ENCODE data around the gene TAGAP.
"Not testable (repeated sequence)": the region's sequence is repeated elsewhere in the genome, so short reads cannot be mapped to it uniquely, and the experiment has no call there.

Gene TAGAP

DNA sequence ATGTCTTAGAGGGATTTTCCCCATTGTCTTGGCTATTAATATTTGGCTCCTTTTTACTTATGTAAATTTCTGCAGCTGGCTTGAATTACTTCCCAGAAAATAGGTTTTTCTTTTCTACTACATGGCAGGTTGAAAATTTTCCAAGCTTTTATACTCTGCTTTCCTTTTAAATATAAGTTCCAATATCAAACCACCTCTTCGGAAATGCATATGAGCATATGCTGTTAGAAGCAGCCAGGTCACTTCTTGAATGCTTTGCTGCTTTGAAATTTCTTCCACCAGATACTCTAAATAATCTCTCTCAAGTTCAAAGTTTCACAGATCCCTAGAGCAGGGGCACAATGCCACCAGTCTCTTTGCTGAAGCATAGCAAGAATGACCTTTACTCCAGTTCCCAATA is 19.6 kb downstream of the TAGAP start:
- H3K36me3 Mint-ChIP-seq (ENCODE audit: low read depth): peaks cover 18% of the 10 kb centered on the region
- not testable (repeated sequence) for H3K4me3 Mint-ChIP-seq

DNA sequence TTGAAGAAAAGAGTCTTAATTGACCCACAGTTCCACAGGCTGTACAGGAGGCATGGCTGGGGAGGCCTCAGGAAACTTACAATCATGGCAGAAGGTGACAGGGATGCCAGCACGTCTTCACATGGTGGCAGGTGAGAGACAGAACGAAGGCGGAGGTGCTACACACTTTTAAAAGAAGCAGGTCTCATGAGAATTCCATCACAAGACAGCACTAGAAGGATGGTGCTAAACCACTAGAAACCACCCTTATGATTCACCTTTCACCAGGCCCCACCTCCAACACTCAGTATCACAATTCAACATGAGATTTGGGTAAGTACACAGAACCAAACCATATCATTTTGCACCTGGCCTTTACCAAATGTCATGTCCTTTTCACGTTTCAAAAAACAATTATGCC is 20.9 kb downstream of the TAGAP start:
- H3K27me3 Mint-ChIP-seq (ENCODE audit: low read depth): peaks cover 5% of the 10 kb centered on the region
- peaks cover 20% of the 10 kb centered on the region for H3K36me3 Mint-ChIP-seq (ENCODE audit: low read depth)
- H3K4me1 Mint-ChIP-seq (ENCODE audit: low read depth): peaks cover 2% of the 10 kb centered on the region
- H3K27ac Mint-ChIP-seq: no peak overlapping the region
- H3K4me3 Mint-ChIP-seq: no peak overlapping the region
- H3K9me3 Mint-ChIP-seq: peaks cover 27% of the 10 kb centered on the region

More for the DNA sequence above, 19.6 kb downstream of the TAGAP start:
- H3K27me3 Mint-ChIP-seq (ENCODE audit: low read depth); H3K27ac Mint-ChIP-seq; H3K4me1 Mint-ChIP-seq (ENCODE audit: low read depth): not testable (repeated sequence)
- peaks cover 27% of the 10 kb centered on the region for H3K9me3 Mint-ChIP-seq

DNA sequence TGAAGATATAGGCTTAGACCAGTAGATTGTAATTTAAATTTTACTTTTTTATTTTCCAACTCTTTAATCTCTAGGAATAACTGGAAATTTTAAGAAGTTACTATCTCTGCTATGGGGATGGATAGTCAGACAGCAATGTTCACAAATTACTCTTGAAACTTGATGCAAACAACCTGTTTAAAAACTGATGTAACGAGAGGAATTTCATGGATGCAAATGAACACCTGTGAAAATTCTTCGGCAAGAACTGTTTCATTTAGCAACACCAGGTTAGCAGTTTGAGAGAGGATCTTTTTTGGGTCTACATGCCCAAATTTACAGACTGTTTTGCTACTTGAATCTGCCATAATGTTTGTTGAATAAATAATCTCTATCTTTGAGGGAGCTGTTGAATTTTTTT is 24.8 kb downstream of the TAGAP start:
- Mint-ChIP-seq H3K4me1 (ENCODE audit: low read depth) (peaks cover 11% of the 10 kb centered on the region), H3K9me3 (peaks cover 17% of the 10 kb centered on the region), H3K27me3 (ENCODE audit: low read depth) (no peaks in the 10 kb centered on the region), H3K4me3 (no peak overlapping the region), H3K27ac (no peak overlapping the region), H3K36me3 (ENCODE audit: low read depth) (peaks cover 11% of the 10 kb centered on the region)

DNA sequence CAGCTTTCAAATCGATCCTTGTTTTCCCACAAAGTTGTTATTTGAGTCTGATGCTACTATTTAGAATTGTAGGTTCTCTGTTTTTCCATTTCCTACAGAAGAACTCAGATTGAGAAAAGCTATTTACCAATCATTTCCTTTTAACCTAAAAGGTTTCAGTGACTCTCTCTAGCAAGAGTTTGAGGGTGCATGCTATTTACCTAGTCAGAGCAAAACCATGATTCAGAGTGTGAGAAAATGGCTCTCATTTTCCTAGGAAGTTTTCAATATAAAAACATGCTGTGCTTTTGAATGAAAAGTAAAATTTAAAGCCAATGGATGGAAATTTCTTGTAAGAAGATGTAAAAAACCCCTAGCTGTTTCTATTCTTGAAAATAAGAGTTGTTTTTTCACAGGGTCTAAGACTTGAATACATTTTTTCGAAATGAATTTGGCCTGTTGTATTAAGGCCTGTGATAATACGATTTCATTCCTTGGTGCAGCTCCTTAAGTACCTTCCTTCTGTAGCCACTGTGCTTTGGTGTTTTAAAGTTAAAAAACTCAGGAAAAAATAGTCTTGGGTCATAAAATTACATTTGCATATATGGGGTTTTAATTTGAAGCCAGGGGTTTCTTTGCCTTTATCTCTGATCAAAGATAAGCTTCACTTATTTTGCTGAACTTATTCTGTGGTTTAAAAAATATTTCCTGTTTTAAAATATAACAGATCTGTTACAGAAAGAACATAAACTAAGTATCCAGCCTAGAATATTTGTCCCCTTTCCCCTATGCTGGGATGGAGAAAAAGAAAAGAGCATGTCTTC is 26.8 kb downstream of the TAGAP start:
- Mint-ChIP-seq H3K27me3 (ENCODE audit: low read depth) (no peaks in the 10 kb centered on the region), H3K27ac (no peak overlapping the region), H3K9me3 (no peaks in the 10 kb centered on the region), H3K4me1 (ENCODE audit: low read depth) (peaks cover 9% of the 10 kb centered on the region), H3K4me3 (no peak overlapping the region), H3K36me3 (ENCODE audit: low read depth) (peaks cover 4% of the 10 kb centered on the region)

DNA sequence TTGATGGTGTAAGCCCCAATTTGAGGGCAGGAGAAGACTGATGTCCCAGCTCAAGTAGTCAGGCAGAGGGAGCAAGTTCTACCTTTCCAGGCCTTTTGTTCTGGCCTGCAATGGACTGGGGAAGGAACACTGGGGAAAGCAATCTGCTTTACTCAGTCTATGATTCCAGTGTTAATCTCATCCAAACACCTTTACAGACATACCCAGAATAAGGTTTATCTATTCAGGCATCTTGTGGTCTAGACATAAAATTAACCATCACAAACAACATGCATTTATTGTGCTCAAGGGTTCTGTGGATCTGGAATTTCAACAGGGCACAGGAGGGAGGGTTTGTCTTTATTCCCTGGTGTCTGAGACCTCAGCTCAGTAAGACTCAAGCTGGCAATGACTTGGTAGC is 30.4 kb downstream of the TAGAP start:
- Mint-ChIP-seq H3K4me1 (ENCODE audit: low read depth) (peaks cover 13% of the 10 kb centered on the region), H3K27me3 (ENCODE audit: low read depth) (no peaks in the 10 kb centered on the region), H3K36me3 (ENCODE audit: low read depth) (peaks cover 2% of the 10 kb centered on the region), H3K27ac (no peak overlapping the region), H3K9me3 (no peaks in the 10 kb centered on the region), H3K4me3 (no peak overlapping the region)

DNA sequence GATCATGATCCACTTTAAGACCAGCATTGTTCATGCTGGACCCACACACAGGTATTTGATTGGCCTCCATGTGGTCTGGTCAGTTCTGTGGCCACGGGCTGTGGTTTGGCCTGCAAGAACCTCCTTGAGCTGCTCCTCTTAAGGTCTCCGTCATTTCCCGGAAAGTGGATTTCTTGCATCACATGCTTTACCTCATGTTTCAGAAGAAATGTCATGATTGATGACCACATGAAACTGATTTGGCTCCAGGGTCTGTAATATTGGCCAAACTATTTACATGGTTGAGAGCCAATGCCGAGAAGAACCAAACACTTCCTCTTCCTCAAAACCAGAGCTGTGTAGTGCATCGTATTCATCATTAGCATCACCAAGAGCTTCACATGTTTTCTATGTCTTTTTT is 31.6 kb downstream of the TAGAP start:
- H3K27ac Mint-ChIP-seq: no peak overlapping the region
- H3K4me1 Mint-ChIP-seq (ENCODE audit: low read depth): peaks cover 11% of the 10 kb centered on the region
- no peaks in the 10 kb centered on the region for H3K36me3 Mint-ChIP-seq (ENCODE audit: low read depth)
- no peaks in the 10 kb centered on the region for H3K9me3 Mint-ChIP-seq
- no peaks in the 10 kb centered on the region for H3K27me3 Mint-ChIP-seq (ENCODE audit: low read depth)
- H3K4me3 Mint-ChIP-seq: no peak overlapping the region

DNA sequence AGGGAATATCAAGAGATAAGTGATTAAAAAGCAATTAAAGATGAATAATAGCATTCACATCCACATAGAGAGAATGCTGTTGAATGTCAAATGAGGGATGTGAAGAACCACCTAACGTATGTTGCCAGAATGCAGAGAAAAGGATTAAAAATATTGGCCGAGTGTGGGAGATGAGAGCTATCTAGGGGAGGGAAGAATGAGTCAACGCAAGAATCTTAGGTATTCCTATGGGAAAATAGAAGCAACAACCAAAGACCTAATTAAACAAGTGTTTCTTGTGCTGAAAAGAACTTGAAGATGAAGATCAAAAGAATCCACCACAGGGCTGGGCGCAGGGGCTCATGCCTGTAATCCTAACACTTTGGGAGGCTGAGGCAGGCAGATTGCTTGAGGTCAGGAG is 32.6 kb downstream of the TAGAP start:
- Mint-ChIP-seq H3K4me1 (ENCODE audit: low read depth) (peaks cover 9% of the 10 kb centered on the region), H3K36me3 (ENCODE audit: low read depth) (no peaks in the 10 kb centered on the region), H3K27ac (no peak overlapping the region), H3K9me3 (no peaks in the 10 kb centered on the region), H3K4me3 (no peak overlapping the region), H3K27me3 (ENCODE audit: low read depth) (no peaks in the 10 kb centered on the region)

DNA sequence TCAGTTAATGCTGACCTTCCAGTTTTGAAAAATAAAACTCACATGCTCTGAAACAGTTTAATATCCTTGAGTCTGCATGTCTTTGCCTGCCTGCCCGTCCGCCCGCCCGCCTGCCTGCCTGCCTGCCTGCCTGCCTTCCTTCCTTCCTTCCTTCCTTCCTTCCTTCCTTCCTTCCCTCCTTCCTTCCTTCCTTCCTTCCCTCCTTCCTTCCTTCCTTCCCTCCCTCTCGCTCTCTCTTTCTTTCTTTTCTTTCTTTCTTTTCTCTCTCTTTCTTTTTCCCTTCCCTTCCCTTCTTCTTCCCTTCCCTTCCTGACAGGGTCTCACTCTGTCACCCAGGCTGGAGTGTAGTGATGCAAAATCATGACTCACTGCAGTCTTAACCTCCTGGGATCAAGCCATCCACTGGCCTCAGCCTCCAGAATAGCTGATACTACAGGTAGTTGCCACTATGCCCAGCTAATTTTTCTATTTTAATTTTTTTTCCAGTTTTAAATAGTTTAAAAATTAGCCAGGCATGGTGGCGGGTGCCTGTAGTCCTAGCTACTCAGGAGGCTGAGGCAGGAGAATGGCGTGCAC is 34.7 kb downstream of the TAGAP start:
- not testable (repeated sequence) for H3K9me3 Mint-ChIP-seq; H3K36me3 Mint-ChIP-seq (ENCODE audit: low read depth); H3K4me3 Mint-ChIP-seq; H3K4me1 Mint-ChIP-seq (ENCODE audit: low read depth); H3K27ac Mint-ChIP-seq; H3K27me3 Mint-ChIP-seq (ENCODE audit: low read depth)

DNA sequence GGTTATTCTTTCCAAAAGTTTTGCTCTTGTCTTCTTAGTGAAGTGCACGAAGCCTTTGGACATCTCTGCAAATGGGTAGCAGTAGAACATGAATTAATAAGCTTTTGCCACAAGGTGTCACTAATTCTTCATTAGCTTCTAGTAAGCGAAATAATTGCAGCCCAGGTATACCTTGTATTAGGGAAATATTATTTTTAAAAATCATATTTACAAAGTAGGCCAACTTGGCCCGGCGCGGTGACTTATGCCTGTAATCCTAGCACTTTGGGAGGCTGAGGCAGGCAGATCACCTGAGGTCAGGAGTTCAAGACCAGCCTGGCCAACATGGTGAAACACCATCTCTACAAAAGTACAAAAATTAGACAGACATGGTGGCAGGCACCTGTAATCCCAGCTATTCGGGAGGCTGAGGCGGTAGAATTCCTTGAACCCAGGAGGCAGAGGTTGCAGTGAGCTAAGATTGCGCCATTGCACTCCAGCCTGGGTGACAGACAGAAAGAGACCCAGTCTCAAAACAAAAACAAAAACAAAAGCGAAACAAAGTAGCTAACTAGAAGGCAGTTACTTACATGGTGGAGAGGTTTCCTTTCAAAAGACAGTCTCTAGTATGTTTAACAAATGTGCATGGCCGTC is 36.0 kb downstream of the TAGAP start:
- peaks cover 9% of the 10 kb centered on the region for H3K4me1 Mint-ChIP-seq (ENCODE audit: low read depth)
- H3K4me3 Mint-ChIP-seq: no peak overlapping the region
- H3K9me3 Mint-ChIP-seq: no peaks in the 10 kb centered on the region
- H3K36me3 Mint-ChIP-seq (ENCODE audit: low read depth): no peaks in the 10 kb centered on the region
- peak overlapping the region; percentile 26 for H3K27ac Mint-ChIP-seq
- no peaks in the 10 kb centered on the region for H3K27me3 Mint-ChIP-seq (ENCODE audit: low read depth)

DNA sequence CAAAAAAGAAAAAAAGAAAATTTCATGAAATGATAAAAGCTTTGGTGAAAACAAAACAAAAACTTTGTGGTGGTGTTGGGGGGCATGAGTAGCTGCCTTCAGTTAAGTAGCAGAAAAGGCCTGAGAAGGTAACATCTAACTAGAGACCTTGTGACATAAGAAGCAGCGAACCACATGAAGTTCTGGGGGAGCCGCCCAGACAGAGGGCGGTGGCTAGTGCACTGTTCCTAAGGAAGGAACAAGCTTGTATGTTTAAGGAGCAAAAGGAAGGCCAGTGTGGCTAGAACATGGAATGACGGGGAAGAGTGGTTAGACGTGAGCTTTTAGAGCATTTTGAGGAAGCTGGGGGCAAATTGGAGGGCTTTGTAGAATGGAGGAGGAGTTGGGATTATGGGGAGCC is 37.3 kb downstream of the TAGAP start:
- H3K27ac Mint-ChIP-seq: no peak overlapping the region
- H3K4me1 Mint-ChIP-seq (ENCODE audit: low read depth): peaks cover 9% of the 10 kb centered on the region
- H3K27me3 Mint-ChIP-seq (ENCODE audit: low read depth): no peaks in the 10 kb centered on the region
- no peaks in the 10 kb centered on the region for H3K9me3 Mint-ChIP-seq
- peaks cover 3% of the 10 kb centered on the region for H3K36me3 Mint-ChIP-seq (ENCODE audit: low read depth)
- no peak overlapping the region for H3K4me3 Mint-ChIP-seq

DNA sequence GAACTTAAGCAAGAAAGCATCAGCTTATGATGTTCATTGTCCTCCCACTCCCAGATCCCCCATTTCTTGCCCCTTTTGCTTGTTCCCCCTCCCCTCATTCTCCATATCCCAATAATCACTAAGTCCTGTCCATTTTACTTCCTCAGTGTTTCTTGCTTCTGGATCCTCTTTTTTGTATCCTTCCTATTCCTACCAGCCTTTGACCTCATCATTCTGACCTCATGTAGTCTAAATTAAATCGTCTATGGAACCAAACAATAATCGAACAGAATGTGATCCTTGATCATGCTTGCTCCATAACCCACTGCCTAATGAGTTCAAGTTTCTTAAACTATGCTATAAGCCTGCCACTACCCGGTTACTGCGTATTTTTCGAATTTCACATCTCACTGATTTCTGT is 39.4 kb downstream of the TAGAP start:
- peaks cover 3% of the 10 kb centered on the region for H3K36me3 Mint-ChIP-seq (ENCODE audit: low read depth)
- H3K9me3 Mint-ChIP-seq: no peaks in the 10 kb centered on the region
- H3K27me3 Mint-ChIP-seq (ENCODE audit: low read depth): no peaks in the 10 kb centered on the region
- peaks cover 14% of the 10 kb centered on the region for H3K4me1 Mint-ChIP-seq (ENCODE audit: low read depth)
- no peak overlapping the region for H3K27ac Mint-ChIP-seq
- H3K4me3 Mint-ChIP-seq: no peak overlapping the region

DNA sequence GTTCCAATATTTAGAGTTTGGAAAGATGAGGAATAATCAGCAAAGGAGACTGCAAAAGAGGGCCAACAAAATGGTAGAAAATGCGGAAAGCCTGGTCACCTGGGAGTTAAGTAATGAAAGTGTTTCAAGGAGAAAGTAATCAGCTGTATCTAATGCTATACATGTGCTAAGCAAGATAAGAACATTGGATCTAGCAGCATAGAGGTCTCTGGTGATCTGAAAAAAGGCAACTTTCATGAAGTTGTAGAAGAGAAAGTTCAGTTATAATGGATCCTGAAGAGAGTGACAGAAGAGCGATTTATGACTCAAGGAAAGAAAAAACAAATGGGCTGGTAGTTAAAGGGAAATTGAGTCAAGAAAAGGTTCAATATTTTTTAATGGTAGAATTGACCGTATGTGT is 40.2 kb downstream of the TAGAP start:
- Mint-ChIP-seq H3K4me1 (ENCODE audit: low read depth) (peaks cover 15% of the 10 kb centered on the region), H3K4me3 (no peak overlapping the region), H3K36me3 (ENCODE audit: low read depth) (peaks cover 3% of the 10 kb centered on the region), H3K9me3 (no peaks in the 10 kb centered on the region), H3K27me3 (ENCODE audit: low read depth) (no peaks in the 10 kb centered on the region), H3K27ac (no peak overlapping the region)

DNA sequence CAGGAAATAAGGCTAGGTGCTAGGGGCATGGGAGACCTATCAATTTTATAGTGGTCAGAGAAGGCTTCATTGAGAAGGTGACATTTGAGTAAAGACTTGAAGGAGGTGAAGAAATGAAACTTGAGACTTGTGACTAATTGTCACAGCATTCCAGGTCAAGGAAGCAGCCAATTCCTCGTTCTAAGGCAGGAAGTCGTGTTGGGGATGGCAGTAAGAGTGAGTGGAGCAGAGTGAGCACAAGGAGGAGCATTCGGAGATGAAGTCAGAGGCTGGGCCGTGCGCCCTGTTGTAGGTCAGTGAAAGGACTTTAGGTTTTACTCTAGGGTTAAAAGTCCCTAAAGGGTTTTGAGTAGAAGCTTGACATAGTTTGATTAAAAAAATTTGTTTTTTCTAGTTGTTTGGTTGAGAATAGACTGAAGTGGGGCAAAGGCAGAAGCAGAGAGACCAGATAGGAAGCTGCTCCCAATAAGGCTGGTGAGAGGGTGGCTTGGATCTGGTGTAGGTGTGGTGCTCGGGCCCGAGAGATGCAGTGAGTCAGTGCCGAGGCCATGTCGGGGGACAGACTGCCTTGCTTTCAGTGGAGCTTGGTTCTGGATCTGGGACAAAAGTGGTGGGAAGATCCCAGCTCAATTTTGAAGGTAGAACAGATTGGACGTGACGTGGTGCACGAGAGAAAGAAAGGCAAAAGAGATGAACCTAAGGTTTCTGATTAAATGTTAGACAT is 42.2 kb downstream of the TAGAP start:
- no peak overlapping the region for H3K4me3 Mint-ChIP-seq
- no peak overlapping the region for H3K27ac Mint-ChIP-seq
- H3K9me3 Mint-ChIP-seq: no peaks in the 10 kb centered on the region
- H3K4me1 Mint-ChIP-seq (ENCODE audit: low read depth): peaks cover 16% of the 10 kb centered on the region
- no peaks in the 10 kb centered on the region for H3K27me3 Mint-ChIP-seq (ENCODE audit: low read depth)
- H3K36me3 Mint-ChIP-seq (ENCODE audit: low read depth): peaks cover 3% of the 10 kb centered on the region

DNA sequence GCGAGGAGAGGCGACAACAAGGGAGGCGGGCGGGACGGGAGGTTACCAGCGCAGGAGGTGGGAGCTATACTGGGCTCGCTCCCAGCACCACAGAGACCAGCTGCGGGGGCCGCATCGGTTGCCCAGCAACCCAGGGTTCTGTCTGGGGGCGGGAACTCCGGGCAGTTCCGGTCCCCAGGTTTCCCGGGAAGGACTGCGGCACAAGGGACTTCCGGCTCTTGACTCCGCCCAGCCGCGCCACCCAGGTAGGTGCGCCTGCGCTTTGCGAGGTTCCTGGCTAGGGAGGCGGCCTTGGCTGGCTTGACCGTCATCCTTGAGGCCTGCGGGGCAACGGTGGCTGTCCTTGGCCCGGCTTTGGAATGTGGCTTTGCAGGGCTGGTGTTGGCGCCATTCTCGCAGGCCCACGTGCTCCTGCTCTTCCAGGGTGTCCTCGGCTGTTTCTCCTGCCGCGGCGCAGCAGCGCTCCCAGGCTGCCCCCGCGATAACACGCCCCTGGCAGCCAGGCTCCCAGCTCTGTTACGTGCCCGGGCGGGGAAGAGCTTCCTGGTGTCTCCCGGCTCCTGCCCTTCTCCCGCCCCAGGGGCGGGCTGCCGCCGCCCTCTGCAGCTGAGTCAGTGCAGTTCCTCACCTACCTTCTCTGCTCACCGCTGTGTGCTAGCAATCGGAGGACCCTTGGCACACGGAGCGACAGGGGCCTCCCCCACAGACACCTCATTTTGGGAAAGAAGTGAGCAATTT is 45.0 kb downstream of the TAGAP start, which contains the start of gene RSPH3:
RSPH3 (minus strand) TSS at position 537 of the 738 bp plus-strand sequence. CDS start 652 bp downstream, outside the sequence.
- peaks cover 22% of the 10 kb centered on the region for H3K4me1 Mint-ChIP-seq (ENCODE audit: low read depth)

More for the DNA sequence above, 45.0 kb downstream of the TAGAP start, which contains the start of gene RSPH3:
- Mint-ChIP-seq H3K27me3 (ENCODE audit: low read depth) (no peaks in the 10 kb centered on the region), H3K4me3 (peak within 1 kb of the TSS; percentile 99), H3K9me3 (no peaks in the 10 kb centered on the region), H3K36me3 (ENCODE audit: low read depth) (peaks cover 7% of the 10 kb centered on the region), H3K27ac (peak within 1 kb of the TSS; percentile 95)

Data from T-helper 1 cell treated with Interleukin-12 subunit alpha and Interleukin-12 subunit beta and Interleukin-4 antibody, amounts not matched to agents 30 μg/mL and 1 μg/mL, for 36 hours (primary cell).